ENCODE results near the gene C16orf89.
"Not testable (repeated sequence)": the region's sequence is repeated elsewhere in the genome, so short reads cannot be mapped to it uniquely, and the experiment has no call there.

The C16orf89 gene

GRCh38 chr16:5059386-5060072 is 6.2 kb downstream of the C16orf89 start:
- Histone ChIP-seq H3K4me1 (ENCODE audit: insufficient read depth, insufficient read length) (peaks cover 18% of the 10 kb centered on the region), H3K36me3 (ENCODE audit: insufficient read depth, insufficient read length, low read length) (peaks cover 4% of the 10 kb centered on the region), H3K27me3 (ENCODE audit: insufficient read depth, insufficient read length) (no peaks in the 10 kb centered on the region), H3K4me3 (ENCODE audit: insufficient read length, low read depth) (no peak overlapping the region), H3K9me3 (ENCODE audit: insufficient read depth, low read length) (no peaks in the 10 kb centered on the region), H3K9ac (ENCODE audit: insufficient read length, low read depth) (peak overlapping the region; percentile 79)
- peak; percentile 77 for DNase-seq (ENCODE audit: low read depth, low spot score)
- TF ChIP-seq YY1 (IDR thresholded peaks at IDR 0.05; ENCODE audit: insufficient read depth, insufficient read length): no peak
- TF ChIP-seq ZNF274 (IDR thresholded peaks at IDR 0.05; ENCODE audit: low read depth, low read length): no peak
- TF ChIP-seq SUZ12 (IDR thresholded peaks at IDR 0.05; ENCODE audit: extremely low read depth, insufficient read depth, insufficient read length): no peak

GRCh38 chr16:5058476-5058875 is 7.3 kb downstream of the C16orf89 start:
- TF ChIP-seq ZNF274 (IDR thresholded peaks at IDR 0.05; ENCODE audit: low read depth, low read length): no peak
- no peak for TF ChIP-seq YY1 (IDR thresholded peaks at IDR 0.05; ENCODE audit: insufficient read depth, insufficient read length)
- no peak for TF ChIP-seq SUZ12 (IDR thresholded peaks at IDR 0.05; ENCODE audit: extremely low read depth, insufficient read depth, insufficient read length)
- Histone ChIP-seq H3K4me3 (ENCODE audit: insufficient read length, low read depth) (peak overlapping the region; percentile 16), H3K9ac (ENCODE audit: insufficient read length, low read depth) (peak overlapping the region; percentile 46)

GRCh38 chr16:5056352-5056751 is 9.4 kb downstream of the C16orf89 start:
- Histone ChIP-seq H3K4me3 (ENCODE audit: insufficient read length, low read depth) (no peak overlapping the region), H3K9ac (ENCODE audit: insufficient read length, low read depth) (peak overlapping the region; percentile 5), H3K27me3 (ENCODE audit: insufficient read depth, insufficient read length) (no peaks in the 10 kb centered on the region), H3K4me1 (ENCODE audit: insufficient read depth, insufficient read length) (peaks cover 8% of the 10 kb centered on the region), H3K36me3 (ENCODE audit: insufficient read depth, insufficient read length, low read length) (peaks cover 8% of the 10 kb centered on the region), H3K9me3 (ENCODE audit: insufficient read depth, low read length) (no peaks in the 10 kb centered on the region)
- TF ChIP-seq ZNF274 (IDR thresholded peaks at IDR 0.05; ENCODE audit: low read depth, low read length) (no peak), SUZ12 (IDR thresholded peaks at IDR 0.05; ENCODE audit: extremely low read depth, insufficient read depth, insufficient read length) (no peak), YY1 (IDR thresholded peaks at IDR 0.05; ENCODE audit: insufficient read depth, insufficient read length) (no peak)
- no peak for DNase-seq (ENCODE audit: low read depth, low spot score)

More at GRCh38 chr16:5058476-5058875, 7.3 kb downstream of the C16orf89 start:
- DNase-seq (ENCODE audit: low read depth, low spot score): peak; percentile 96
- H3K9me3 ChIP-seq (ENCODE audit: insufficient read depth, low read length): no peaks in the 10 kb centered on the region
- H3K4me1 ChIP-seq (ENCODE audit: insufficient read depth, insufficient read length): peaks cover 18% of the 10 kb centered on the region
- peaks cover 8% of the 10 kb centered on the region for H3K36me3 ChIP-seq (ENCODE audit: insufficient read depth, insufficient read length, low read length)
- no peaks in the 10 kb centered on the region for H3K27me3 ChIP-seq (ENCODE audit: insufficient read depth, insufficient read length)

GRCh38 chr16:5054876-5055865 is 10.6 kb downstream of the C16orf89 start:
- Histone ChIP-seq H3K4me3 (ENCODE audit: insufficient read length, low read depth) (no peak overlapping the region), H3K36me3 (ENCODE audit: insufficient read depth, insufficient read length, low read length) (peaks cover 8% of the 10 kb centered on the region)
- DNase-seq (ENCODE audit: low read depth, low spot score): no peak

GRCh38 chr16:5046914-5047313 is 18.8 kb downstream of the C16orf89 start:
- no peaks in the 10 kb centered on the region for H3K27me3 ChIP-seq (ENCODE audit: insufficient read depth, insufficient read length)
- H3K4me3 ChIP-seq (ENCODE audit: insufficient read length, low read depth): no peak overlapping the region
- H3K4me1 ChIP-seq (ENCODE audit: insufficient read depth, insufficient read length): peaks cover 6% of the 10 kb centered on the region
- TF ChIP-seq YY1 (IDR thresholded peaks at IDR 0.05; ENCODE audit: insufficient read depth, insufficient read length): no peak
- TF ChIP-seq ZNF274 (IDR thresholded peaks at IDR 0.05; ENCODE audit: low read depth, low read length): no peak
- no peak overlapping the region for H3K9ac ChIP-seq (ENCODE audit: insufficient read length, low read depth)
- no peak for DNase-seq (ENCODE audit: low read depth, low spot score)
- no peaks in the 10 kb centered on the region for H3K9me3 ChIP-seq (ENCODE audit: insufficient read depth, low read length)
- peaks cover 23% of the 10 kb centered on the region for H3K36me3 ChIP-seq (ENCODE audit: insufficient read depth, insufficient read length, low read length)

More at GRCh38 chr16:5054876-5055865, 10.6 kb downstream of the C16orf89 start:
- no peaks in the 10 kb centered on the region for H3K9me3 ChIP-seq (ENCODE audit: insufficient read depth, low read length)
- no peaks in the 10 kb centered on the region for H3K27me3 ChIP-seq (ENCODE audit: insufficient read depth, insufficient read length)
- TF ChIP-seq YY1 (IDR thresholded peaks at IDR 0.05; ENCODE audit: insufficient read depth, insufficient read length) (no peak), ZNF274 (IDR thresholded peaks at IDR 0.05; ENCODE audit: low read depth, low read length) (no peak), SUZ12 (IDR thresholded peaks at IDR 0.05; ENCODE audit: extremely low read depth, insufficient read depth, insufficient read length) (no peak)
- no peak overlapping the region for H3K9ac ChIP-seq (ENCODE audit: insufficient read length, low read depth)
- H3K4me1 ChIP-seq (ENCODE audit: insufficient read depth, insufficient read length): peaks cover 5% of the 10 kb centered on the region

GRCh38 chr16:5045499-5046115 is 20.1 kb downstream of the C16orf89 start:
- peaks cover 6% of the 10 kb centered on the region for H3K4me1 ChIP-seq (ENCODE audit: insufficient read depth, insufficient read length)
- no peak overlapping the region for H3K9ac ChIP-seq (ENCODE audit: insufficient read length, low read depth)
- no peak overlapping the region for H3K4me3 ChIP-seq (ENCODE audit: insufficient read length, low read depth)
- DNase-seq (ENCODE audit: low read depth, low spot score): no peak
- TF ChIP-seq YY1 (IDR thresholded peaks at IDR 0.05; ENCODE audit: insufficient read depth, insufficient read length): no peak
- TF ChIP-seq SUZ12 (IDR thresholded peaks at IDR 0.05; ENCODE audit: extremely low read depth, insufficient read depth, insufficient read length): no peak
- TF ChIP-seq ZNF274 (IDR thresholded peaks at IDR 0.05; ENCODE audit: low read depth, low read length): no peak
- H3K9me3 ChIP-seq (ENCODE audit: insufficient read depth, low read length): no peaks in the 10 kb centered on the region
- no peaks in the 10 kb centered on the region for H3K27me3 ChIP-seq (ENCODE audit: insufficient read depth, insufficient read length)
- H3K36me3 ChIP-seq (ENCODE audit: insufficient read depth, insufficient read length, low read length): peaks cover 23% of the 10 kb centered on the region

- peaks cover 23% of the 10 kb centered on the region for H3K36me3 ChIP-seq (ENCODE audit: insufficient read depth, insufficient read length, low read length)
- DNase-seq (ENCODE audit: low read depth, low spot score); H3K4me3 ChIP-seq (ENCODE audit: insufficient read length, low read depth); H3K27me3 ChIP-seq (ENCODE audit: insufficient read depth, insufficient read length); H3K9me3 ChIP-seq (ENCODE audit: insufficient read depth, low read length); H3K4me1 ChIP-seq (ENCODE audit: insufficient read depth, insufficient read length); H3K9ac ChIP-seq (ENCODE audit: insufficient read length, low read depth): not testable (repeated sequence)
Measured at GRCh38 chr16:5044581-5044980, 21.2 kb downstream of the C16orf89 start.
